A549 (cell line): Measurements from ENCODE around the gene CISH.
A peak's percentile ranks its signal among the peaks of the same experiment; 100 is the strongest.

Experiments
- CBX8 ChIP-seq: fragments of 200-600 bp; sonication (generic); IDR thresholded peaks from 2 replicates; pipeline ENCODE4 v1.6.1; 2016
- CHD2 ChIP-seq: fragments of 150-350 bp; IDR thresholded peaks from 2 replicates; pipeline ENCODE4 v1.6.1; 2014; ENCODE audit warnings: low read length; ENCODE audit not compliant: partially characterized antibody
- EHMT2 ChIP-seq: fragments of 200-600 bp; sonication (generic); IDR thresholded peaks from 2 replicates; pipeline ENCODE4 v1.6.1; 2016; ENCODE audit warnings: antibody characterized with exemption, low read depth, mild to moderate bottlenecking, moderate library complexity
- HDAC2 ChIP-seq: fragments of 200-600 bp; sonication (generic); IDR thresholded peaks from 2 replicates; pipeline ENCODE4 v1.6.1; 2016
- KDM5A ChIP-seq: fragments of 200-600 bp; sonication (generic); IDR thresholded peaks from 2 replicates; pipeline ENCODE4 v1.6.1; 2016; ENCODE audit warnings: antibody characterized with exemption, mild to moderate bottlenecking
- MYC ChIP-seq: IDR thresholded peaks from 2 replicates; pipeline ENCODE4 v1.6.1; 2012; ENCODE audit warnings: mild to moderate bottlenecking, inconsistent platforms, low read length, improper control_type of control experiment, borderline replicate concordance
- NR3C1 ChIP-seq: fragments of >200 bp; sonication (Bioruptor Twin); formaldehyde crosslinking; IDR thresholded peaks from 3 replicates; pipeline ENCODE4 v1.6.1; 2017
- POLR2A ChIP-seq: IDR thresholded peaks from 2 replicates; pipeline ENCODE4 v1.6.1; 2012; ENCODE audit warnings: mild to moderate bottlenecking, low read length
- RAD21 ChIP-seq, 2 experiments: fragments of >200 bp in 1 of 2; sonication (Bioruptor Twin) in 1 of 2; formaldehyde crosslinking in 1 of 2; IDR thresholded peaks in 1 of 2; conservative IDR thresholded peaks in 1 of 2; 2 replicates in 1 of 2; 3 replicates in 1 of 2; pipeline ENCODE4 v1.6.1; 2012 to 2018; ENCODE audit warnings: inconsistent platforms in 1 of 2
- RCOR1 ChIP-seq: fragments of 150-350 bp; IDR thresholded peaks from 2 replicates; pipeline ENCODE4 v1.6.1; 2014; ENCODE audit warnings: antibody characterized with exemption, low read length, low read depth
- ZFP36 ChIP-seq: fragments of 450-650 bp; IDR thresholded peaks from 2 replicates; pipeline ENCODE4 v1.6.1; 2014; ENCODE audit warnings: borderline replicate concordance; ENCODE audit not compliant: partially characterized antibody
- TF ChIP-seq, protein P1 (sequence below): fragments of >200 bp; sonication (Bioruptor Twin); formaldehyde crosslinking; IDR thresholded peaks from 3 replicates; pipeline ENCODE4 v1.5.1; 2016
- TF ChIP-seq, protein P2 (sequence below): fragments of 450-650 bp; IDR thresholded peaks from 2 replicates; pipeline ENCODE4 v1.6.1; 2014; ENCODE audit warnings: antibody characterized with exemption

DNA sequence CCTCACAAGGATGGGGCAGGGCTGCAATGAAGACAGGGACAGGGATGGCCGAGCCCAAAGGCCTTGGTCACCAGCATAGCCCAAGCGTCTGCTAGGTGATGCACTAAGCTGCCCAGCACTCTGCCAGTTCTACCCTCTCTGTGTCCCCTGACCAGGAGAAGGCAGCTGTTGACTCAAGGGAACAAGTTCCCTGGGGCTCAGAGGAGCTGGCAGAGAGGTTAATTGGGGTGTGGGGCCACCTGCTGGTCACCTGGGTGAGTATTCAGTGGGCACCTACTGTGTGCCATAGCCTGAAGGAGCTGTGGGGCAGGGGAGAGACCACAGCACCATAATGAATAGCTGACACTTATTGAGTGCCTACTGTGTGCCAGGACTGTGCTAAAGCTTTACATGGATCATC lies 41.1 kb upstream of the CISH start:
- TF ChIP-seq MYC, result no peak
- no peak for TF ChIP-seq ZFP36
- no peak for TF ChIP-seq CBX8
- TF ChIP-seq, protein P1, sequence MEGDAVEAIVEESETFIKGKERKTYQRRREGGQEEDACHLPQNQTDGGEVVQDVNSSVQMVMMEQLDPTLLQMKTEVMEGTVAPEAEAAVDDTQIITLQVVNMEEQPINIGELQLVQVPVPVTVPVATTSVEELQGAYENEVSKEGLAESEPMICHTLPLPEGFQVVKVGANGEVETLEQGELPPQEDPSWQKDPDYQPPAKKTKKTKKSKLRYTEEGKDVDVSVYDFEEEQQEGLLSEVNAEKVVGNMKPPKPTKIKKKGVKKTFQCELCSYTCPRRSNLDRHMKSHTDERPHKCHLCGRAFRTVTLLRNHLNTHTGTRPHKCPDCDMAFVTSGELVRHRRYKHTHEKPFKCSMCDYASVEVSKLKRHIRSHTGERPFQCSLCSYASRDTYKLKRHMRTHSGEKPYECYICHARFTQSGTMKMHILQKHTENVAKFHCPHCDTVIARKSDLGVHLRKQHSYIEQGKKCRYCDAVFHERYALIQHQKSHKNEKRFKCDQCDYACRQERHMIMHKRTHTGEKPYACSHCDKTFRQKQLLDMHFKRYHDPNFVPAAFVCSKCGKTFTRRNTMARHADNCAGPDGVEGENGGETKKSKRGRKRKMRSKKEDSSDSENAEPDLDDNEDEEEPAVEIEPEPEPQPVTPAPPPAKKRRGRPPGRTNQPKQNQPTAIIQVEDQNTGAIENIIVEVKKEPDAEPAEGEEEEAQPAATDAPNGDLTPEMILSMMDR, result peak; percentile 24; the same call in 1 of the 3 replicates
- no peak for TF ChIP-seq CHD2
- TF ChIP-seq, protein P2, sequence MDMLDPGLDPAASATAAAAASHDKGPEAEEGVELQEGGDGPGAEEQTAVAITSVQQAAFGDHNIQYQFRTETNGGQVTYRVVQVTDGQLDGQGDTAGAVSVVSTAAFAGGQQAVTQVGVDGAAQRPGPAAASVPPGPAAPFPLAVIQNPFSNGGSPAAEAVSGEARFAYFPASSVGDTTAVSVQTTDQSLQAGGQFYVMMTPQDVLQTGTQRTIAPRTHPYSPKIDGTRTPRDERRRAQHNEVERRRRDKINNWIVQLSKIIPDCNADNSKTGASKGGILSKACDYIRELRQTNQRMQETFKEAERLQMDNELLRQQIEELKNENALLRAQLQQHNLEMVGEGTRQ, result no peak
- TF ChIP-seq RAD21 (conservative IDR thresholded peaks at IDR 0.05 in 1 of 2, IDR thresholded peaks at IDR 0.05 in 1 of 2), result peak; percentile 32 to 48; a peak in 4 of 5 replicates
- no peak for TF ChIP-seq EHMT2
- no peak for TF ChIP-seq HDAC2
- no peak for TF ChIP-seq RCOR1
- TF ChIP-seq NR3C1, result no peak
- no peak for TF ChIP-seq POLR2A
- TF ChIP-seq KDM5A, result no peak
